Activated T-helper 1 cell treated with anti-CD3 and anti-CD28 coated beads, Interleukin-2, amount 50 U/mL, for 16 hours (primary cell): ENCODE data around the gene PHF24.
A peak's percentile ranks its signal among the peaks of the same experiment; 100 is the strongest.

Experiments used
- DNase-seq, 2 donors: peaks; one replicate each; pipeline ENCODE4 v3.0.0-alpha.2; 2020; ENCODE audit warnings: low read depth in 1 of 2, low spot score in 1 of 2

The PHF24 gene

GRCh38 chr9:34982361-34982760 lies 24.3 kb downstream of the PHF24 start:
- DNase-seq: no peak

- no peak for DNase-seq
These were observed 25.1 kb downstream of the PHF24 start for GRCh38 chr9:34983209-34983608.

GRCh38 chr9:34984049-34984448 lies 26.0 kb downstream of the PHF24 start:
- no peak for DNase-seq

- peak in 1 of 2 donors; percentile 24 for DNase-seq
These were observed 27.3 kb downstream of the PHF24 start for GRCh38 chr9:34985311-34985899.

GRCh38 chr9:34986540-34987047 lies 28.5 kb downstream of the PHF24 start:
- peak in 1 of 2 donors; percentile 35 for DNase-seq

GRCh38 chr9:34987160-34987901 lies 29.2 kb downstream of the PHF24 start:
- no peak for DNase-seq

GRCh38 chr9:34988218-34989002 lies 30.3 kb downstream of the PHF24 start:
- peak in 1 of 2 donors; percentile 10 for DNase-seq

- DNase-seq: peak; percentile 90 to 94
These were observed 31.2 kb downstream of the PHF24 start, which contains the start of gene DNAJB5 for GRCh38 chr9:34989003-34989945. TSS of gene DNAJB5 (plus strand) at chr9:34989745. CDS start at chr9:34990631, 886 bp downstream.

- DNase-seq: no peak
These were observed 32.0 kb downstream of the PHF24 start for GRCh38 chr9:34989946-34990635.

GRCh38 chr9:34990908-34991606 lies 33.0 kb downstream of the PHF24 start:
- DNase-seq: no peak

GRCh38 chr9:34991607-34992375 lies 33.7 kb downstream of the PHF24 start:
- DNase-seq: no peak

GRCh38 chr9:34992376-34992951 lies 34.4 kb downstream of the PHF24 start:
- peak in 1 of 2 donors; percentile 39 for DNase-seq

GRCh38 chr9:34993502-34994259 lies 35.6 kb downstream of the PHF24 start:
- DNase-seq: no peak

GRCh38 chr9:34994260-34994899 lies 36.3 kb downstream of the PHF24 start:
- DNase-seq: no peak

GRCh38 chr9:34994900-34995669 lies 37.0 kb downstream of the PHF24 start:
- no peak for DNase-seq

- DNase-seq: no peak
These were observed 37.6 kb downstream of the PHF24 start for GRCh38 chr9:34995670-34996060.
